ENCODE measurements around the gene GASK1A.

GASK1A gene

GRCh38 chr3:43080726-43081568 is 101.8 kb downstream of the GASK1A start:
- Histone ChIP-seq H3K27me3 (replicated peaks; ENCODE audit: control insufficient read depth, insufficient read depth, low read length) (no peaks in the 10 kb centered on the region), H3K9ac (ENCODE audit: low read length) (no peak overlapping the region), H3K4me1 (ENCODE audit: control insufficient read depth, insufficient read depth, low read length) (peaks cover 14% of the 10 kb centered on the region), H3K36me3 (ENCODE audit: control insufficient read depth, insufficient read depth, low read length, severe bottlenecking) (peaks cover 23% of the 10 kb centered on the region), H3K9me3 (ENCODE audit: control insufficient read depth, low read length) (no peaks in the 10 kb centered on the region), H3K4me3 (ENCODE audit: low read length) (no peak overlapping the region)
- DNase-seq (ENCODE audit: low read depth), result no peak

GRCh38 chr3:43081796-43082195 is 102.7 kb downstream of the GASK1A start:
- Histone ChIP-seq H3K9me3 (ENCODE audit: control insufficient read depth, low read length) (no peaks in the 10 kb centered on the region), H3K4me1 (ENCODE audit: control insufficient read depth, insufficient read depth, low read length) (peaks cover 5% of the 10 kb centered on the region), H3K9ac (ENCODE audit: low read length) (no peak overlapping the region), H3K4me3 (ENCODE audit: low read length) (no peak overlapping the region), H3K27me3 (replicated peaks; ENCODE audit: control insufficient read depth, insufficient read depth, low read length) (no peaks in the 10 kb centered on the region), H3K36me3 (ENCODE audit: control insufficient read depth, insufficient read depth, low read length, severe bottlenecking) (peaks cover 23% of the 10 kb centered on the region)
- DNase-seq (ENCODE audit: low read depth), result no peak

- Histone ChIP-seq H3K27me3 (replicated peaks; ENCODE audit: control insufficient read depth, insufficient read depth, low read length) (no peaks in the 10 kb centered on the region), H3K4me1 (ENCODE audit: control insufficient read depth, insufficient read depth, low read length) (no peaks in the 10 kb centered on the region), H3K36me3 (ENCODE audit: control insufficient read depth, insufficient read depth, low read length, severe bottlenecking) (peaks cover 23% of the 10 kb centered on the region), H3K4me3 (ENCODE audit: low read length) (no peak overlapping the region), H3K9ac (ENCODE audit: low read length) (no peak overlapping the region), H3K9me3 (ENCODE audit: control insufficient read depth, low read length) (no peaks in the 10 kb centered on the region)
- DNase-seq (ENCODE audit: low read depth), result no peak
Measured at GRCh38 chr3:43082457-43082856, 103.3 kb downstream of the GASK1A start.

- no peaks in the 10 kb centered on the region for H3K9me3 ChIP-seq (ENCODE audit: control insufficient read depth, low read length)
- H3K9ac ChIP-seq (ENCODE audit: low read length), result no peak overlapping the region
- H3K4me1 ChIP-seq (ENCODE audit: control insufficient read depth, insufficient read depth, low read length), result no peaks in the 10 kb centered on the region
- no peaks in the 10 kb centered on the region for H3K27me3 ChIP-seq (replicated peaks; ENCODE audit: control insufficient read depth, insufficient read depth, low read length)
- no peak overlapping the region for H3K4me3 ChIP-seq (ENCODE audit: low read length)
- no peak for DNase-seq (ENCODE audit: low read depth)
- H3K36me3 ChIP-seq (ENCODE audit: control insufficient read depth, insufficient read depth, low read length, severe bottlenecking), result peaks cover 4% of the 10 kb centered on the region
Measured at GRCh38 chr3:43086460-43087165, 107.5 kb downstream of the GASK1A start.

GRCh38 chr3:43087249-43087776 is 108.2 kb downstream of the GASK1A start:
- no peak overlapping the region for H3K4me3 ChIP-seq (ENCODE audit: low read length)
- no peaks in the 10 kb centered on the region for H3K27me3 ChIP-seq (replicated peaks; ENCODE audit: control insufficient read depth, insufficient read depth, low read length)
- H3K9ac ChIP-seq (ENCODE audit: low read length), result no peak overlapping the region
- no peak for DNase-seq (ENCODE audit: low read depth)
- H3K9me3 ChIP-seq (ENCODE audit: control insufficient read depth, low read length), result no peaks in the 10 kb centered on the region
- H3K4me1 ChIP-seq (ENCODE audit: control insufficient read depth, insufficient read depth, low read length), result no peaks in the 10 kb centered on the region
- H3K36me3 ChIP-seq (ENCODE audit: control insufficient read depth, insufficient read depth, low read length, severe bottlenecking), result peaks cover 4% of the 10 kb centered on the region

GRCh38 chr3:43089081-43089480 is 110.0 kb downstream of the GASK1A start:
- no peaks in the 10 kb centered on the region for H3K9me3 ChIP-seq (ENCODE audit: control insufficient read depth, low read length)
- peaks cover 4% of the 10 kb centered on the region for H3K36me3 ChIP-seq (ENCODE audit: control insufficient read depth, insufficient read depth, low read length, severe bottlenecking)
- H3K27me3 ChIP-seq (replicated peaks; ENCODE audit: control insufficient read depth, insufficient read depth, low read length), result no peaks in the 10 kb centered on the region
- DNase-seq (ENCODE audit: low read depth), result no peak
- no peaks in the 10 kb centered on the region for H3K4me1 ChIP-seq (ENCODE audit: control insufficient read depth, insufficient read depth, low read length)
- H3K4me3 ChIP-seq (ENCODE audit: low read length), result no peak overlapping the region
- H3K9ac ChIP-seq (ENCODE audit: low read length), result no peak overlapping the region

- Histone ChIP-seq H3K9me3 (ENCODE audit: control insufficient read depth, low read length) (no peaks in the 10 kb centered on the region), H3K4me3 (ENCODE audit: low read length) (no peak overlapping the region), H3K27me3 (replicated peaks; ENCODE audit: control insufficient read depth, insufficient read depth, low read length) (no peaks in the 10 kb centered on the region), H3K36me3 (ENCODE audit: control insufficient read depth, insufficient read depth, low read length, severe bottlenecking) (peaks cover 4% of the 10 kb centered on the region), H3K9ac (ENCODE audit: low read length) (no peak overlapping the region), H3K4me1 (ENCODE audit: control insufficient read depth, insufficient read depth, low read length) (no peaks in the 10 kb centered on the region)
- DNase-seq (ENCODE audit: low read depth), result no peak
Measured at GRCh38 chr3:43090238-43090637, 111.1 kb downstream of the GASK1A start.

GRCh38 chr3:43091481-43091880 is 112.4 kb downstream of the GASK1A start:
- peaks cover 4% of the 10 kb centered on the region for H3K36me3 ChIP-seq (ENCODE audit: control insufficient read depth, insufficient read depth, low read length, severe bottlenecking)
- no peak overlapping the region for H3K4me3 ChIP-seq (ENCODE audit: low read length)
- no peaks in the 10 kb centered on the region for H3K4me1 ChIP-seq (ENCODE audit: control insufficient read depth, insufficient read depth, low read length)
- H3K9ac ChIP-seq (ENCODE audit: low read length), result no peak overlapping the region
- no peak for DNase-seq (ENCODE audit: low read depth)
- no peaks in the 10 kb centered on the region for H3K9me3 ChIP-seq (ENCODE audit: control insufficient read depth, low read length)
- H3K27me3 ChIP-seq (replicated peaks; ENCODE audit: control insufficient read depth, insufficient read depth, low read length), result no peaks in the 10 kb centered on the region

- no peaks in the 10 kb centered on the region for H3K4me1 ChIP-seq (ENCODE audit: control insufficient read depth, insufficient read depth, low read length)
- no peak for DNase-seq (ENCODE audit: low read depth)
- no peak overlapping the region for H3K9ac ChIP-seq (ENCODE audit: low read length)
- H3K4me3 ChIP-seq (ENCODE audit: low read length), result no peak overlapping the region
- H3K9me3 ChIP-seq (ENCODE audit: control insufficient read depth, low read length), result no peaks in the 10 kb centered on the region
- H3K27me3 ChIP-seq (replicated peaks; ENCODE audit: control insufficient read depth, insufficient read depth, low read length), result no peaks in the 10 kb centered on the region
- H3K36me3 ChIP-seq (ENCODE audit: control insufficient read depth, insufficient read depth, low read length, severe bottlenecking), result peaks cover 4% of the 10 kb centered on the region
Measured at GRCh38 chr3:43093006-43093405, 113.9 kb downstream of the GASK1A start.

- no peaks in the 10 kb centered on the region for H3K36me3 ChIP-seq (ENCODE audit: control insufficient read depth, insufficient read depth, low read length, severe bottlenecking)
- H3K4me1 ChIP-seq (ENCODE audit: control insufficient read depth, insufficient read depth, low read length), result no peaks in the 10 kb centered on the region
- H3K9ac ChIP-seq (ENCODE audit: low read length), result no peak overlapping the region
Measured at GRCh38 chr3:43093974-43094373, 114.9 kb downstream of the GASK1A start.

GRCh38 chr3:43094381-43094780 is 115.3 kb downstream of the GASK1A start:
- Histone ChIP-seq H3K36me3 (ENCODE audit: control insufficient read depth, insufficient read depth, low read length, severe bottlenecking) (no peaks in the 10 kb centered on the region), H3K27me3 (replicated peaks; ENCODE audit: control insufficient read depth, insufficient read depth, low read length) (no peaks in the 10 kb centered on the region), H3K9ac (ENCODE audit: low read length) (no peak overlapping the region), H3K9me3 (ENCODE audit: control insufficient read depth, low read length) (no peaks in the 10 kb centered on the region), H3K4me3 (ENCODE audit: low read length) (no peak overlapping the region), H3K4me1 (ENCODE audit: control insufficient read depth, insufficient read depth, low read length) (no peaks in the 10 kb centered on the region)
- DNase-seq (ENCODE audit: low read depth), result no peak

More at GRCh38 chr3:43093974-43094373, 114.9 kb downstream of the GASK1A start:
- Histone ChIP-seq H3K27me3 (replicated peaks; ENCODE audit: control insufficient read depth, insufficient read depth, low read length) (no peaks in the 10 kb centered on the region), H3K9me3 (ENCODE audit: control insufficient read depth, low read length) (no peaks in the 10 kb centered on the region), H3K4me3 (ENCODE audit: low read length) (no peak overlapping the region)
- no peak for DNase-seq (ENCODE audit: low read depth)
